ENCODE data around the gene KCNK1.

DNA sequence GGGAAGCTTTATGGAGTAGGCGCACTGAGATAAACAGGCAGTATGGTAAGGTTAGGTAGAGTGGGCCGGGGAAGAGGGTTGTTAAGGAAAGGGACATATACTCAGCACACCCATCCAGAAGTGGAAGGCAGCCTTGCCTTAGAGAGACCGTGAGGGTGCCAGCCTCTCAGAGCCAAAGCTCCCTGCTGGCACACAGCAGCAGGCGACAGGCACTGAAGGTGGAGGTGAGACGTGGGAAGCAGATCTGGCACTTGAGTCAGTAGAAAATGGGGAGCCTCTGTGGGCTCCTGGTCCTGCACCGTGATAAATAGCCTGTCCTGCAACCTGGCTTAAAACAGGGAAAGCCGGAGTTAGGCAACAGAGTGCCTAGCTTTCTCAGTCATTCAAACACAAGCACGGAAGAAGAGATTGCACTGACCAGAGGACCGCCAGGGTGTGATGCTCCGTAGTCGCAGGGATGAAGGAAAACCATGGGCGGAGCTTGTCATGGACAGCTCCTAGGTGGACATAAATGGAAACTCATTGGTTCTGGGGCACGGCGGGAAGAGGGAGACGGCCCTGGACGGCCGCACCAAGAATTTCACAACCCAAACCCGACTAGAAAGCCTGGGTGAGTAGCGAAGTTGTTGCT, 15.5 kb downstream of the KCNK1 start:
- TF ChIP-seq CTCF (IDR thresholded peaks at IDR 0.05) (no peak), POLR2A (IDR thresholded peaks at IDR 0.05) (no peak)
